NB4 (cell line): Measurements from ENCODE around the gene INVS.

ENCODE experiments used
- MAX ChIP-seq: IDR thresholded peaks from 2 replicates; pipeline ENCODE4 v1.6.1; 2011; ENCODE audit warnings: low read depth, low read length
- MYC ChIP-seq: IDR thresholded peaks from 2 replicates; pipeline ENCODE4 v1.6.1; 2011; ENCODE audit warnings: low read depth, low read length
- POLR2A ChIP-seq: IDR thresholded peaks from 2 replicates; pipeline ENCODE4 v1.6.1; 2011; ENCODE audit warnings: mild to moderate bottlenecking; ENCODE audit not compliant: insufficient read length; ENCODE audit errors: extremely low read depth
- TF ChIP-seq, protein P1 (sequence below): IDR thresholded peaks from one replicate; pipeline ENCODE4 v1.5.1; 2012; ENCODE audit warnings: low read depth, low read length

- TF ChIP-seq, protein P1, sequence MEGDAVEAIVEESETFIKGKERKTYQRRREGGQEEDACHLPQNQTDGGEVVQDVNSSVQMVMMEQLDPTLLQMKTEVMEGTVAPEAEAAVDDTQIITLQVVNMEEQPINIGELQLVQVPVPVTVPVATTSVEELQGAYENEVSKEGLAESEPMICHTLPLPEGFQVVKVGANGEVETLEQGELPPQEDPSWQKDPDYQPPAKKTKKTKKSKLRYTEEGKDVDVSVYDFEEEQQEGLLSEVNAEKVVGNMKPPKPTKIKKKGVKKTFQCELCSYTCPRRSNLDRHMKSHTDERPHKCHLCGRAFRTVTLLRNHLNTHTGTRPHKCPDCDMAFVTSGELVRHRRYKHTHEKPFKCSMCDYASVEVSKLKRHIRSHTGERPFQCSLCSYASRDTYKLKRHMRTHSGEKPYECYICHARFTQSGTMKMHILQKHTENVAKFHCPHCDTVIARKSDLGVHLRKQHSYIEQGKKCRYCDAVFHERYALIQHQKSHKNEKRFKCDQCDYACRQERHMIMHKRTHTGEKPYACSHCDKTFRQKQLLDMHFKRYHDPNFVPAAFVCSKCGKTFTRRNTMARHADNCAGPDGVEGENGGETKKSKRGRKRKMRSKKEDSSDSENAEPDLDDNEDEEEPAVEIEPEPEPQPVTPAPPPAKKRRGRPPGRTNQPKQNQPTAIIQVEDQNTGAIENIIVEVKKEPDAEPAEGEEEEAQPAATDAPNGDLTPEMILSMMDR, result no peak
- TF ChIP-seq POLR2A (no peak), MAX (no peak), MYC (no peak)
These were observed 94.0 kb downstream of the INVS start for GRCh38 chr9:100193078-100193477.
